Type B pancreatic cell (in vitro differentiated cells): Measurements from ENCODE around the gene RBFOX1. TPM values are rescaled to one million over a fixed set of nuclear protein-coding genes. Genes with fewer than 3 reads are reported as not detected.

Experiments
- DNase-seq: peaks from one replicate; pipeline ENCODE4 v3.0.0; 2021; ENCODE audit warnings: mixed read lengths; ENCODE audit not compliant: unreplicated experiment; ENCODE audit errors: extremely low spot score
- H3K27ac Mint-ChIP-seq: 2 replicates; pipeline ENCODE4 v1.8.0; 2021; ENCODE audit warnings: mild to moderate bottlenecking, mixed read lengths
- H3K27me3 Mint-ChIP-seq: 2 replicates; pipeline ENCODE4 v1.8.0; 2021; ENCODE audit warnings: mixed read lengths
- H3K36me3 Mint-ChIP-seq: 2 replicates; pipeline ENCODE4 v1.8.0; 2021; ENCODE audit warnings: mixed read lengths
- H3K4me1 Mint-ChIP-seq: one replicate; pipeline ENCODE4 v1.8.0; 2021; ENCODE audit warnings: mixed read lengths; ENCODE audit not compliant: unreplicated experiment
- H3K4me3 Mint-ChIP-seq: 2 replicates; pipeline ENCODE4 v1.8.0; 2021; ENCODE audit warnings: mild to moderate bottlenecking, mixed read lengths
- H3K9me3 Mint-ChIP-seq: 2 replicates; pipeline ENCODE4 v1.8.0; 2021; ENCODE audit warnings: mixed read lengths
- CTCF ChIP-seq: fragments of 200-600 bp; sonication (generic); conservative IDR thresholded peaks from 2 replicates; pipeline ENCODE4 v1.5.0; 2021; ENCODE audit warnings: antibody characterized with exemption, mild to moderate bottlenecking
- total RNA-seq: library from RNA; stranded (reverse); gene quantifications from 2 replicates; pipeline ENCODE4 v1.2.1, GENCODE V29; 2021; ENCODE audit warnings: low replicate concordance

The RBFOX1 gene
- total RNA-seq, 1 donor from 2014 or later, result 21.0 TPM

- Mint-ChIP-seq H3K4me1 (no peaks in the 10 kb centered on the region), H3K27me3 (peaks cover 3% of the 10 kb centered on the region), H3K27ac (no peak overlapping the region), H3K4me3 (no peak overlapping the region), H3K36me3 (no peaks in the 10 kb centered on the region), H3K9me3 (no peaks in the 10 kb centered on the region)
- DNase-seq, result no peak
- TF ChIP-seq CTCF, result no peak
Observed at GRCh38 chr16:7745276-7745675, 412.6 kb downstream of the RBFOX1 start.

GRCh38 chr16:7746941-7747340, 414.3 kb downstream of the RBFOX1 start:
- DNase-seq, result no peak
- no peaks in the 10 kb centered on the region for H3K36me3 Mint-ChIP-seq
- H3K4me1 Mint-ChIP-seq, result no peaks in the 10 kb centered on the region
- no peak overlapping the region for H3K27ac Mint-ChIP-seq
- H3K4me3 Mint-ChIP-seq, result no peak overlapping the region
- no peak for TF ChIP-seq CTCF
- H3K27me3 Mint-ChIP-seq, result peaks cover 3% of the 10 kb centered on the region
- H3K9me3 Mint-ChIP-seq, result no peaks in the 10 kb centered on the region

- Mint-ChIP-seq H3K36me3 (no peaks in the 10 kb centered on the region), H3K4me1 (no peaks in the 10 kb centered on the region), H3K4me3 (no peak overlapping the region), H3K27me3 (no peaks in the 10 kb centered on the region), H3K9me3 (no peaks in the 10 kb centered on the region), H3K27ac (no peak overlapping the region)
- TF ChIP-seq CTCF, result no peak
- no peak for DNase-seq
Observed at GRCh38 chr16:7748522-7748921, 415.9 kb downstream of the RBFOX1 start.

- TF ChIP-seq CTCF, result no peak
- no peaks in the 10 kb centered on the region for H3K9me3 Mint-ChIP-seq
- no peak for DNase-seq
- H3K36me3 Mint-ChIP-seq, result no peaks in the 10 kb centered on the region
- H3K27me3 Mint-ChIP-seq, result no peaks in the 10 kb centered on the region
- H3K4me3 Mint-ChIP-seq, result no peak overlapping the region
- H3K27ac Mint-ChIP-seq, result no peak overlapping the region
- H3K4me1 Mint-ChIP-seq, result no peaks in the 10 kb centered on the region
Observed at GRCh38 chr16:7755347-7755882, 422.8 kb downstream of the RBFOX1 start.
